MV-4-11 (cell line): ENCODE results near the gene GLYR1.

Experiments used
- DNase-seq: peaks from one replicate; lab custom pipeline; 2025; lab: John Stamatoyannopoulos, UW

The GLYR1 gene

DNA sequence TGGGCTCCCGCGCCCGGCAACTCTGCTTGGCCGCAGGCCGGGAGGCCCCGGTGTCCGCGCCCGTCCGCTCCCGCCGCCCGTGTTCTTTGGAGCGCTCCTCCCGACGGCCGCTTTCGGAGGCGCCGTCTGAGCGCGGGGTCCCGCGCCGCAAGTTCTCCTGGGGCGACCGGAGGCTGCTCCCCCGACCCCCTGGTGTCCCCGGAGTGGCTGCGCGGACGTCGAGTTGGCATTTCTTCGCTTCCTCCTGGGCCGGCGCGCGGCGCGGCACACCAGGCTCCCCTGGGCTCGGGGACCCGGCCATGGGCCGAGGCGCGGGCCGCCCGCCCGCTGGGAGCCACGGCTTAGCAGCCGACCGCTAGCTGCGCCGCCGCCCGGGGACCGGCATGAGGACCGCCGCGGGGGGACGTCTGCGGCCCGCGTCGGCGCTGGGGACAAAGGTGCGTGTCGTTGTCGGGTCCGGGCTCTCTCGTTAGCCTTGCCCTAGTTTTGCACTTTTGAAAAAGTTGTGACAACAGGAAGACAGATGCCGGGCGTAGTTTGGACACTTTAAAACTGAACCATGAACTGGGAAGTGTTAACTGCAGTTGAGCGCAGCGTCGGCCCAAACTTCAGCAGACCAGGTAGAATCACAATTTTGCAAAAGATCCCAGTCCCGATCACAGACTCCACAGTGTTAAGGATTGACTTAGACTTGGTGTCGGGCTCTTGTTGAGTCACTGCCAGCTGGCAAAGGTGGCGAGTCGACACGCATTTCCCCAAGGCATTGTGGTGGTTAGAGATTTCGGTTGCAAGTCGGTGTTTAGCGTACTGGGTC, 893 bp upstream of the GLYR1 start:
- DNase-seq, result peak; percentile 37

DNA sequence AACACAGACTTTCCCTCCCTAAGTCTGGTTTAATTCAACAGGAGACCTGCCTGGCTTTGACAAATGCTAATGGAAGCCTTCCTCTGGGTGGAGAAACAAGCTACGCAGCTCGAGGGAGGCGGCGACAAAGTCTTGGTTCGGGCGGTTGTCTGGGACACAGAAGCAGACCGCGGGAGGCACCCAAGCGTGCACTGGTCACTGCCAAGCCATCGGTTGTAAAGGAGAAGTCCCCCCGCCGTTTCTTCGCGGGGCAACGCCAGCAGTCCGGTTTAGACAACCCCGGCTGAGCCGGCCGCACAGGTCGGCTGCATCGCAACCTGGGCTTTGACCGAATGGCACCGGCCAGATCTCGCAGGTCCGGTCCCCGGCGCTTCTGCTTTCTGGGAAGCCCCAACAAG, 586 bp downstream of the GLYR1 start:
- peak; percentile 45 for DNase-seq

DNA sequence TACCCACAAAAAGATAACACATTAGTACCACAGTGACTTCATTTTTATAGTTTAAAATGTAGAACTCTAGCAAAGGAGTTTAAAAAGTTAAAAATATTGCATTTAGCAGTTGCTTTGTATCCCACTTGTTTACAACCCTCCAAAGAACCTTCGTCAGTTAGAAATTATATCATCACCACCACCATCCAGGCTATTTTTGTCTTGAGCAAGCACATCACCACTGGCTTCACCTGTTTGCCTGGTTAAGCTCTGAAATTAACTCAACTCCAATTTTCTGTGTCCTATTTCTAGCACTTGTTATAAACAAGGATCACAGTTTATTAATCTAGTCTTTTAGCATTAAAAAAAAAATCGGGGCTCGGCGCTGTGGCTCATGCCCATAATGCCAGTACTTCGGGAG, 6.1 kb downstream of the GLYR1 start:
- DNase-seq, result no peak

DNA sequence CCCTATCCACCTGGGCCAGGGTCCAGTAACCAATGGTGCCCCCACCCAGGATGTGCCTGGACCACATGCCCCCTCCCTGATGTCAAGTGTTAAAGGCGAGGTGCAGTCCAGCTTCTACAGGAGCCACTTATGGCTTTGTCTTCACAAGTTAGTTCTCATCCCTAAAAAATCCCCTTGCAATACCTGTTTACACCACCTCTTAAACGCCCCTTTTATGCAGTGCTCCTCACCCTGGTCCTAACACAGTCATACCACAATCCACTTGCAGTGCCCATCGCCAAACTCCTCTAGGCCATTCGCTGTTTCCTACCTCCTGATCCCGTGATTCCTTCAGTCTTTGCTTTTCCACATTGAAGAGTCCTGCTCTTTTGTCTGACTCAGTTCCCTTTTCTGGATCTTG, 7.1 kb downstream of the GLYR1 start:
- no peak for DNase-seq

DNA sequence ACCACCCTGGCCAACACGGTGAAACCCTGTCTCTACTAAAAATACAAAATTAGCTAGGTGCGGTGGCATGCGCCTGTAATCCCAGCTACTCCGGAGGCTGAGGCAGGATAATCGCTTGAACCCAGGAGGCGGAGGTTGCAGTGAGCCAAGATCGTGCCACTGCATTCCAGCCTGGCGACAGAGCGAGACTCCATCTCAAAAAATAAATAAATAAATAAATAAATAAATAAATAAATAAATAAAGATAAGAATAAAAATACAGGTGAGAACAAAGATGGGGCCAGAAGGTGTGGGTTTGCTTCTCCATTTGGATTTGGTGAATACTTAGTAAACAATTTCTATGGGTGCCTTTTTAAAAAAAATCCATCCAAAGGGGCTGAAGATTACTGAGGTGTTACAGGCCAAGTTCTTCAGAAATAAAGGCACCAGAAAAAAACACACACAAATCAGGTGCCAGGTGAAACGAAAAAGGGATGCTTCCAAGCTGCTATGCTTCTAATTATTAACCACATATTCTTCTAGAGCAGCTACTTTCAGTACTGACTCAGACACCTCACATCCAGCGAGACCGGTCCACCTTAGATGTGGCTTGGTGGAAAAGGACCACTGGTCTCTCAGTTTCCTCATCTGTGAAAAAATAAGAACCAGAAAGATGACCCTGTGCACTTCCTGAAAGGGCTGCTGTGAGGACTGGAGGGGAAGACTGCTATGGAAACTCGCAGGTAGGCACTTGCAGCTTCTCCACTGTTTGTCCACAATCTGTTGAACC, 9.2 kb downstream of the GLYR1 start:
- no peak for DNase-seq

DNA sequence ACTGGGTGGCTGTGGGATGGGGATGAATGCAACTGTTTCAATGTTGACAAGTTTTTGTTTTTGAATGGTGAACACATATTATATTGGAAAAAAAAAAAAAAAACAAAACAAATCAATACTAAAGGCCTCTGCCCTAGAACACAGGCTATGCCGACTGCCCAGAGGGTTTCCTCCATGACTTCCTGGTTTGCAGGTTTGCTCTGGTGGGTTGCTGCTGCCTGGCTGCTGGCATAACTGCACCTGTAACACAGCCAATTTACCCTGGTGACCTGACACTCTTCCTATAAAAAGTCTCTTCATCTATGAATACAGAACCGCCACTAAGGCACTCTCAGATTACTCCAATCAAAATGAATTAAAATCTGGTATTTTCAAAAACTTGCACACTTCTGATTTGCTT, 10.4 kb downstream of the GLYR1 start:
- DNase-seq, result no peak

DNA sequence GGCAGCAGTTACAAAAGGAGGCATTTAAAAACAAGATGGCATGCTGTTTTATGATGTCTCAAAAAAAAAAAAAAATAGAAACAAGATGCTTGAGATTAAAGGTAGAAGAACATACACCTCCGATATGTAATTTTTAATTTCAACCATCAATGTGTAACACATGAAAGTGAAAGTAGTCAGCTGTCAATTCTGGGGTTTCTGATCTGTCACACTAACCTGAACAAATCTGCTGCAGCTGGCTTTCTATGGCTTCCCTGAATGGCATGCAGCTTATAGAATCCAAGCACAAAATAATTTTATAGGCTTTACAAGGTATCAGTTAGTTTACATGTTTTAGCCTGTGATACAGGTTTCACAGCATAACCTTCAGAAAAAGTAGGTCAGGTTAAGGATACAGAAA, 13.5 kb downstream of the GLYR1 start:
- no peak for DNase-seq

DNA sequence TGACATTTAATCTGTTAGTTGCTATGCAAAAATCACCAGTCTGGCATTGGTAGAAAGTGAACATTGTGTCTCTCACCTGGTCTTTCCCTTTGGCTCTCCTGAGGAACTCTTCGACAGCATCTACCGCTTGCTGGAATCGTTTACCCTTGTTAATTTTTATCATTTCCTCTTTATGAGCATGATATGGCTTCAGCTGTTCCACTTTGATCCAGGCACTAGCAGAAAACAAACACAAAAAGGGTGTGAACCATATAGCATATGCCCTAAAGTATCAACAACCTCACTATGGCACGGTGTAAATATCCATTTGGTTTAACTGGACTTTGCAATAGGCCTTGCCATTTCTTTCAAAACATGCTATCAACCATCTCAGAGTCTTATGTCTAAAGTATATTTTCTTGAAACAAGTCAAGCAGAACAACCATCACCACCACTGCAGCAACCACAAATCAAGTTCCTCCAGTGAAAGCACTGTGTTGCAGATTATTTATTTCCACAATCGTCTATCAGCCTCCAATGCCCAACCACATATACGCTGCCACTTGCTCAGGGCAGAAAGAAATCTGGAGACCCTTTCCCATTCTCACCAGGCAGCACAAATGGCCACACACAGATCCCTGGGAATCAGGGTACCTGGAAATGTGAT, 14.3 kb downstream of the GLYR1 start:
- no peak for DNase-seq

DNA sequence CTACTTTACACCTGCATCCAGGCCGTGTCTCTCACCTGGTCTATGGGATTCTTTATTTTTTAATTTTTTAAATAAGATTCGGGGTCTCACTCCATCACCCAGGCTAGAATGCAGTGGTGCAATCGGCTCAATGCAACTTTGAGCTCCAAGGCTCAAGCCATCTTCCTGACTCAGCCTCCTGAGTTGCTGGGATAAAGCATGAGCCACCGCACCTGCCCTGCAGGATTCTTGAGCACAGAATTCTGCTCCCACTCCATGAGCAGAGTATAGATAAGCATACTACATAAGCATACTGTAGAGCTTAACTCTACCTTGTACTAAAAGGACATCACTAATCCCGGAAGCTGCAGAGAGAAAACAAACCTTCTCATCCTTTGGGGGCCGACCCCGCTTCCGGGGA, 15.5 kb downstream of the GLYR1 start:
- no peak for DNase-seq

DNA sequence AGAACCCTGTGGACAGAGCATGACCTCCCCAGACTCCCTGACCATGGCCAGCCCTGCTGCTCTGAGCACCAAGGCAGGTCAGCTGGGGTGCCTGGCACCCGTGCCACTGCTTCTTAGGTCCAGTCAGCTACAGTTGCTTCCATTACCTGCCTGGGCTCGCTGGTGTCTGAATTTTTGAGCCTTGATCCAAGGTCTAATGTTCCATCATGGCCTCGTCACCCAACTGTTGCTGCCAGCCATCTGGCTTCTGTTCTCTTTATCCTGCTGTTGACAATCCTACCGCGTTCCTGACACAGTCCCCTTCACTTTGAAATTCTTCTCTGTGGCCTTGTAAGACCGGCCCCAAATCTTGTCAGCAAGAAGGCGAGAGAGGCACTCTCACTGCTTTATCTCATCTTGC, 16.7 kb downstream of the GLYR1 start:
- no peak for DNase-seq

DNA sequence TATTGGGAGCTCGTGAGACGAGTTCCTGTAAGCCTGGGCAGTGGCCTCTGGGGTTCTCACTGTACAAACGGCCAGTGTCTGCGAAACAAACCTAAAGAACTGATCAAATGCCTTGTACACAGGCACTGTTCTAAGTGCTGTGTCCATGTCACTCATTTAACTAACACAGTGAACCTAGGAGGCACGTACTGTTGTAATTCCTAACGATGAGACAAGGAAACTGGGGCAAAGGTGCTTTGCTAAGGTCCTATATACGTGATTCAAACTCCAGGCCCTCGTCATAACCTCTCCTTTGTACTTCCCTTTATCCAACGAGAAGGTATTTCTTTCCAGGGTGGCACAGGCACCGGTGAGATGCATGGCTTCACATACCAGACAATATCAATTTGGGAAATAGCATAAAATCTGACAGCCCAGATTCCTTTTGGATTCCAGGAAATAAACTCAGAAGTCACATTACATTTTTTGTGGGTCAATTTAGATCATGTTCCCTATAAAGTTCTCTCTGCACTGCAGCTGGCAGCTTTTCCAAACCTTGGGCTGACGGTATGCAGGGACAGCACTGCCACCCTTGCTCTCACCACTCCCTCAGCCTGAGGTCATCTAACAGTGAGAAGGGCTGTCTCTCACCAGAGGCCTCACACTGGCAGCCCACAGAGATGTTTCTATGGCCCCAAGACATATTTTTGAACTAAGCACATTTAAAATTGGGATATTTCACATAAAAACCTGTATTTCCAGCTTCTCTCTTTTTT, 18.3 kb downstream of the GLYR1 start:
- DNase-seq, result no peak

DNA sequence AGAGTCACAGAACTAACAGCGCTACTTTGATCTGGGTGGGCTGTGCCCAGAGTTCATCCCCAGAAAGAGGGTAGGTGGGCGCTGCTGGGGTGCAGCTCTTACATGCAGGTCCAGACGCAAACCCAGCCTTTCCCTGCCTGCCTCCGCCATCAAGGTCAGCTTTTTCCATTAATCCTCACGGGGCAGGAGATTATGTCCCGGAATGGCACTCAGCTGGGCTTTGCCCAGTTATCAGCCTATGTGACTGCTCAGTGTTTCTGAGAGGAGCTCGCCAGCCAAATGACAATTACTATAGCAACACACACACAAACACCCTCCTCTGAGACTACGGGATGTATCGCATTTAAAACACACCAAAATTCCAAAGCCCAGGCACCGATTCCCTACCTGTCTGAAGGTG, 20.1 kb downstream of the GLYR1 start:
- no peak for DNase-seq

DNA sequence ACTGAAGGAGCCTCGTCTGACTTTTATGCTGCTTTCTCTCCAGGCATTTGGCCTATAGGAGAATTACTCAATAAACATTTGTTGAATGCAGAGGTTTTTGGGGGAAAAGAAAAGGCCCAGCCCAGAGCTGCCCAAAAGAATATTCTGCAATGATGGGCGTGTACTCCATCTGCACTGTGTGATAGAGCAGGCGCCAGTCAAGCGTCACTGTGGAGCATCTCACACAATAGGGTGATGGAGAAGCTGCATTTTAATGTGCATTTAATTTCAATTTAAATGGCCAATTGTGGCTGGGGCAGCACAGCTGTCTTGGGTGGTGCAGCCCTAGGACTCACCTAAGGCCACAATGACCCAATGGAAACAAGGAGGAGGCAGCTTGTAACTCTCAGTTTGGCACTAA, 20.6 kb downstream of the GLYR1 start:
- no peak for DNase-seq

DNA sequence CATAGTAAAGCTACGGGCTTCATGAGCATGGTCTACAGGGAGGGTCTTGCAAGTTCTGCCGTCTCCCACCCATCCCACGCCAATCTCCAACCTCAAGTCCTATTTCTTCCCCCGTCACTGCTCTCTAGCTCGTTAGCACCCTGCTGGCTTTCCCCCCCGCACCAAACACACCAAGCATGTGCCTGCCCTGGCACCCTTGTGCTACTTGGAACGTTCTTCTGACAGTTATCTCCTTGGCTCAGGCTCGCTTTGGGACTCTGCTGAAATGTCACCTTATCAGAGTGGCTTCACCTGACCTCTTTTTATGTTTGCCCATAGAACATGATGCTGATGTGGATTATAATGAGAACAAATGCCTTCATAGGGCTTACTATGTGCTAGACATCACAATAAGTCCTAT, 21.9 kb downstream of the GLYR1 start:
- DNase-seq, result no peak

DNA sequence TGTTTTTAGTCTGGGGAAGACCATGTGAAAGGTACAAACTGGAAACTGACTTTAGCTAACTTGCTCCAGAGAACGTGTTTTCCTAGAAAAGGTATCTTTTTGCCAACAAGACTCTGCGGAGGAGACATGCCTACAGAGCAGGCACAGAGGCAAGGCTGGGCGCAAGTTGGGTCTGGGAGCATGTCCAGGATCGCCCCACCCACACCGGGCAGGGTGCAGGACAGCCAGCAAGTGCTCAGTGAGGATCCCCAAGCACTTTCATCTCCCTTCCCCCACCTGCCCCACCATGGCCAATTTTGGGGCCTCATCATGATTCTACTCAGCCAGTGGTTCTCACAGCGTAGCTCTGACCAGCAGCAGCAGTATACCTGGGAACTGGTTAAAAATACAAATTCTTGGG, 26.4 kb downstream of the GLYR1 start:
- no peak for DNase-seq

DNA sequence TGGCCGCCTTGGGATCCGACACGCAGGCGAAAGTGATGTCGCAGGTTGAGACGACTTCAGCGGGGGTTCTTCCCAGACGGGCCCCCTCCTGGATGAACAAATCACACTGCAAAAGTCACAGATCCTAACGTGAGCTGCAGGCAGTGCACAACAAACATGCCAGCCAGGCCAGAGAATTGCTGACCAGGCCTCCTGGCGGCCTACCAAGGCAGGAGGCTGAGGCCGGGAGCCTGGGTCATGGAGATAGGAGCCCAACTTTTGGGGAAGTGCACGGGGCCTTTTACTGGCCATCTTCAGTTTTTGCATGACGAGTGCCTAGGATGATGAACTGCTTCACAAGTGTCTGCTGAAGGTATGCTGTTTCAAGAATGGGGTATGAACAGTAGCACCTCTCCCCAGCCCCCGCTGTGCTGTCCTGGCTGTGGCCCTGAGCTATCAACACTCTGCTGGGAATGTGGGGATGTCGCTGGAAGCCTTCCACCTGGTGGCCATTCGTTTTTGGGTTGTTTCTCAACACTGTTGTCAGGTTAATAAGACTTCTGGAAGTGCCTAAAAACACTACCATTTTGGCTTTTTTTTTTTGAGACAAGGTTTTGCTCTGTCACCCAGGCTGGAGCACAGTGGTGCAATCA, 32.4 kb downstream of the GLYR1 start:
- DNase-seq, result no peak

DNA sequence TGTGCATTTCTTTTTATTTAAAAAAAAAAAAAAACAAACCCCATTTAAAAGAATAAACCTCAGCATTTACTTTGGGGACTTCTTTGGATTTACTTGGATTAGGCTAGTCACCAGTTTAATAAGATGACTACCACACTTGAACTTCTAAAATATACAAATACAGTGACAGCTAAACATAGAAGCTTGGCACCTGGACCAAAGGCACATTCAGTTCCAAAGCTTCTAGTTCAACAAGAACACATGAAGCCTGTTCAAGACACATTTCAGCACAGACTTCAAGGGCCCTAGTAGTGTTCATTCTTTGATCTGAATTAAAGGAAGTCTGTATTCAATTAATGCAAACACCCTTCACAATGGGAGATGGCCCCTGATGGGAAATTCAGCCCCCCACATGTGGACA, 33.0 kb downstream of the GLYR1 start:
- no peak for DNase-seq

DNA sequence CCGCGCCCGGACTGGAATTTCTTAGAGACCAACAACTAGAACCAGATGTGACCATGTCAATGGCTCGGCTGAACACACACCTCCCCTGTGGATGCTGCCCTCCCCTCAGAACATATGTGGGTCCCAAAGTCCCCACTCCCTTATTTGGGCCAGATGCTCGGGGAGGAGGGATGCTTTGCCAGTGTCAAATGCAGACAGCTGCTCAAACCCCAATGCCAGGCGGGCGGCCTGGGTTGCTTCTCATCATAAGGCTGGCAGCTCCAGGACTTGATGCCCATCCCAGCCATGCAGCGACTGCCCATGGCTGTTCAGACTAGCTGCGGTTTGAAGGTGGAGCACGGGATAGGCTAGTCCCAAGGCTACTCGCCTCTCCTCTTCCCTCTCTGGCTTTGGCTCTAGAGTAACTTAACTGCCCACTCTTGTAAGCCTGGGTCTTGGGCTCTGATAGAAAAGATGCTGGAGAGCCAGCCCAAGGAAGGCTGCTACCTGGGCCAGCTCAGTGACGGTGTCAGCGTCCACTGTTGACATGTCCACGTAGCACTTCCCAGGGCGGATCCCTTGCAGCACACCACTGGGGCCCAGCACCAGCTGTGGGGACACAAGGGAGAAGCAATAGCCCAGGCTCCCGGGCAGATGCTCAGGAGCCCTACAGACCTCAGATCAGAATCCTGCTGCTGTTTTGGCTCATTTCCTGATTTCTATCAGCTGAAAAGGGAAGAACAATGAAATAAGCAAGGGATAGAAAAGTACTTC, 33.7 kb downstream of the GLYR1 start:
- DNase-seq, result no peak

DNA sequence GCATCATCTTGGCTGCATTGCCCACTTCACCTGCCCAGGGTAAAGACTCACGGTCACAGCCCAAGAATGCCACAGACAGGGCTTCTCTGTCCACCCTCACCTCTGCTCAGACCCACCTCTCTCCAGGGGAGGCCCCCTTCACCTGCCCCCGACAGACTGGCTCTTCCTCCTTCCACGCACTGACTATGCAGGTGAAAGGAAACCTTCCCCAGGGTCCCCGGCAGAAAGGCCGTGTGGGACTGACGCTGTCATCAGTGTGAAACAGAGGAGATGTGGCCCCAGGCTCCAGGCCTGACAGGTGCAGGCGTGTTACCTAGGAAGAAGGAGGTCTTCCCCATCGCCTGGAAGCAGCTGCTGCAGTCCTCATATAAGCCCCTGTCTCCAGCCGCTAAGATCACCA, 35.3 kb downstream of the GLYR1 start:
- no peak for DNase-seq

DNA sequence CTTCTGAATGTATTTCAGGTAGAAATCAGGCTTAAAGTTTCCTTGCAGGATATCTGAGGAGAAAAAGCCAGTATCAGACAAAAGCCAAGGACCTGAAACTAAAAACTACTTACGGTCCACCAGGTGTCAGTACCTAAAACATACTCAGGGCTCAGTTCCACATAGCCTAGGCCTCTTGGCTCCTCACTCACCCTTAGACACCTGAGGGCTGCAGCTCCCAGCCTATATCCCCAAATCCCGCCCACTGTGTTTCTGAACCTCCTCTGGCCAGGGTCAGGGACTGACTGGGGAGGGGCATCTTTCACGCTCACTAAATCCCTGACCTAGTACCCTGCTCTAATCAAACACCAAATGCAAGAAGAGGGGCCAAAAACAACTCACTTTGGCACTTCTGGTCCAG, 35.8 kb downstream of the GLYR1 start:
- DNase-seq, result no peak

DNA sequence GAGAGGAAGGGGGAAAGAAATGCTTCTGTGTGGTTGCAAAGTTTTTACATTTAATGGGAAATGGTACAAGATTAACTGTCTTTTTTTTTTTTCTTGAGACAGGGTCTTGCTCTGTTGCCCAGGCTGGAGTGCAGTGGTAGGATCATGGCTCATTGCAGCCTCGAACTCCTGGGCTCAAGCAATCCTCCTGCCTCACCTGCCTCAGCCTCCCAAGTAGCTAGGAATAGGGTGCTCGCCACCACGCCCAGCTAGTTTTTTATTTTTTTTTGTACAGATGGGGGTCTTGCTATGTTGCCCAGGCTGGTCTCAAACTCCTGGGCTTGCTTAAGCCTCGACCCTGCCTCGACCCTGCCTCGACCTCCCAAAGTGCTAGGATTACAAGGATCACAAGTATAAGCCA, 40.8 kb downstream of the GLYR1 start:
- DNase-seq, result no peak
